HG03064 (cell line): ENCODE data around the gene FIBCD1.

ENCODE experiments used
- ATAC-seq: cut with Tn5 transposase; IDR thresholded peaks from one replicate; pipeline ENCODE4 v1.9.1; 2021; ENCODE audit warnings: low read depth; ENCODE audit not compliant: unreplicated experiment

Gene FIBCD1

DNA sequence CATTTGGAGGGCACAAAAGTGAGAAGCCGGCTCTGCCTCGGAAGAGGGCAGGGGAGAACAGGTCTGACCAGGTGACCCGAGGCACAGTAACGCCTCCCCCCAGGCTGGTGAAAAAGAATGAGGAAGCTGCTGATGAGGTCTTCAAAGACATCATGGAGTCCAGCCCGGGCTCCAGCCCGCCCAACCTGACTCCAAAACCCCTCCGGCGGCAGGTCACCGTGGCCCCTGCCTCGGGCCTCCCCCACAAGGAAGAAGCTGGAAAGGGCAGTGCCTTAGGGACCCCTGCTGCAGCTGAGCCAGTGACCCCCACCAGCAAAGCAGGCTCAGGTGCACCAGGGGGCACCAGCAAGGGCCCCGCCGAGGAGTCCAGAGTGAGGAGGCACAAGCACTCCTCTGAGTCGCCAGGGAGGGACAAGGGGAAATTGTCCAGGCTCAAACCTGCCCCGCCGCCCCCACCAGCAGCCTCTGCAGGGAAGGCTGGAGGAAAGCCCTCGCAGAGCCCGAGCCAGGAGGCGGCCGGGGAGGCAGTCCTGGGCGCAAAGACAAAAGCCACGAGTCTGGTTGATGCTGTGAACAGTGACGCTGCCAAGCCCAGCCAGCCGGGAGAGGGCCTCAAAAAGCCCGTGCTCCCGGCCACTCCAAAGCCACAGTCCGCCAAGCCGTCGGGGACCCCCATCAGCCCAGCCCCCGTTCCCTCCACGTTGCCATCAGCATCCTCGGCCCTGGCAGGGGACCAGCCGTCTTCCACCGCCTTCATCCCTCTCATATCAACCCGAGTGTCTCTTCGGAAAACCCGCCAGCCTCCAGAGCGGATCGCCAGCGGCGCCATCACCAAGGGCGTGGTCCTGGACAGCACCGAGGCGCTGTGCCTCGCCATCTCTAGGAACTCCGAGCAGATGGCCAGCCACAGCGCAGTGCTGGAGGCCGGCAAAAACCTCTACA is 54.2 kb downstream of the FIBCD1 start:
- no peak for ATAC-seq

DNA sequence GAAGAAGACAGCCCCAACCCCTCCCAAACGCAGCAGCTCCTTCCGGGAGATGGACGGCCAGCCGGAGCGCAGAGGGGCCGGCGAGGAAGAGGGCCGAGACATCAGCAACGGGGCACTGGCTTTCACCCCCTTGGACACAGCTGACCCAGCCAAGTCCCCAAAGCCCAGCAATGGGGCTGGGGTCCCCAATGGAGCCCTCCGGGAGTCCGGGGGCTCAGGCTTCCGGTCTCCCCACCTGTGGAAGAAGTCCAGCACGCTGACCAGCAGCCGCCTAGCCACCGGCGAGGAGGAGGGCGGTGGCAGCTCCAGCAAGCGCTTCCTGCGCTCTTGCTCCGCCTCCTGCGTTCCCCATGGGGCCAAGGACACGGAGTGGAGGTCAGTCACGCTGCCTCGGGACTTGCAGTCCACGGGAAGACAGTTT is 54.9 kb downstream of the FIBCD1 start:
- ATAC-seq = no peak

- no peak for ATAC-seq
Observed at GRCh38 chr9:130883479-130883878, 55.6 kb downstream of the FIBCD1 start.

- no peak for ATAC-seq
Observed at GRCh38 chr9:130882696-130883225, 56.3 kb downstream of the FIBCD1 start.

DNA sequence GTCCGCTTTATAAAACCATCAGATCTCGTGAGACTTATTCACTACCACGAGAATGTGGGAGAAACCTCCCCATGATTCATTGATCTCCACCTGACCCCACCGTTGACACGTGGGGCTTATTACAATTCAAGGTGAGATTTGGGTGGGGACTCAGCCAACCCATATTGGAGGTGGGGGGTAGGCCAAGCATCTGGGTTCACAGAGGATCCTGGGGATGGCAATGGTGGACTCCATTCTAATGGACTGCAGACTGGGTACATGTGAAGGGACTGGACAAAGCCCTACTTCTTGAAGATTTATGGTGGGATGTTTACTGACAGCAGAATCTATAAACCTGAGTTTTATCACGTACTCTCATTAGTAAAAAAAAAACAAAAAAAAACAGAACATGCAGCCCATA is 57.5 kb downstream of the FIBCD1 start:
- no peak for ATAC-seq

DNA sequence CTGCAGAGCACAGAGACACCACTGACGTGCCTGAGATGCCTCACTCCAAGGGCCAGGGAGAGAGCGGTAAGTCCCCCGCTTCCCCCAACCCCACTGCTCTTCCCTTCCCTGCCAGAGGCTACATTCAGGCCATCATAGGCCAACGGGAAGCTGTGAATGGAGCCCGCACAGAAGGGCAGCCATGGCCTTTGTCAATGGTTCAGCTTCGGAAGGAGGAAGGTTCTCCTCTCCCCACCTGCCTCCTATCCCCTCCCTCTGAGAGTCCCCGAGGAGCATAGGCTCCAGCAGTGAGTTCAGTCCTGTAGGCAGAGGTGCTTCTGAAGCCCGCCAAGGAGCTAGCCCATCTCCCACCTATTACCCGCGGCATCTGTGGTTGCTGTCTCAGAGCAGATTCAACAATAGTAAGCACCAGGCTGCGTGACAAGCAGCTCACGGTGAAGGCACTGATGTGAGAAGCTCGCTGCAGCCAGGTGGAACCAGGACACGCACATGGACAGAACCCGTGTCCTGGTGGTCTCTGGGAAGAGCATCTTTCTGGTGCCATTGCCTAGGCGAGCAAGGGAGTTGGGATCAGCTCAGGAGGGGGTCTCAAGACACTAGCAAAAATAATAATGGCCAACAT is 58.3 kb downstream of the FIBCD1 start:
- ATAC-seq = no peak

- no peak for ATAC-seq
Observed at GRCh38 chr9:130879863-130880411, 59.1 kb downstream of the FIBCD1 start.

DNA sequence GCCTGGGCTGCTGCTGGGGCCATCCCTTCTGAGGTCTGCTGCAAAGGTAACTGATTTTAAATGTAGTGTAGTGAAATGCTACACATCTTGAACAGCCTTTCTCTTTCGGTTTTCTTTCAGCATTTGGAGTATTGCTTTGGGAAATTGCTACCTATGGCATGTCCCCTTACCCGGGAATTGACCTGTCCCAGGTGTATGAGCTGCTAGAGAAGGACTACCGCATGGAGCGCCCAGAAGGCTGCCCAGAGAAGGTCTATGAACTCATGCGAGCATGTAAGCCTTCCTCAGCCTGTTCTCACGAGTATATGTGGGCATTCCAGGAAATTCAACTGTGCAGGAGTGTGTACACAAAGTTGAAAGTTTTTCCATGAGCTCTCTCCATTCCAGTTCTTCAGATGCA is 60.8 kb downstream of the FIBCD1 start:
- ATAC-seq = no peak

- no peak for ATAC-seq
Observed at GRCh38 chr9:130877300-130877699, 61.7 kb downstream of the FIBCD1 start.

GRCh38 chr9:130874783-130875182 is 64.3 kb downstream of the FIBCD1 start:
- no peak for ATAC-seq

DNA sequence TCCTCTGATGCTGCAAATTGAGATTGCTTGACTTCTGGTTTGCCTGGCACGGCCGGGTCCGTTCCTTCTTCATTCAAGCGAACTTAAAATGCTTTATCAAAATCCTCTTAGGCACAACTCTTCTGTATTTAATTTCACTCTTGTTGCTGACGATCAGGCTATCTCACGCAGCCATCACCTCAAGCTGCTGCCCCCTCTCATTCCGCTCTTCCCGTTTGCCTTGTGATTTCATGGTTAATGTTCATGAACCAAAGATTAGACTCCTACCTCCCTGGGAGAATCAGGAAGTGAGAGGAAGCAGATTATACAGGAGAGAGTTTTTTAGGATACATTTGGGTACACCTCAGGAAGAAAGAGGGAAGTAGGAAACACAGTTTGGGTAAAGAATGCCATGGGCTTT is 65.1 kb downstream of the FIBCD1 start:
- no peak for ATAC-seq

DNA sequence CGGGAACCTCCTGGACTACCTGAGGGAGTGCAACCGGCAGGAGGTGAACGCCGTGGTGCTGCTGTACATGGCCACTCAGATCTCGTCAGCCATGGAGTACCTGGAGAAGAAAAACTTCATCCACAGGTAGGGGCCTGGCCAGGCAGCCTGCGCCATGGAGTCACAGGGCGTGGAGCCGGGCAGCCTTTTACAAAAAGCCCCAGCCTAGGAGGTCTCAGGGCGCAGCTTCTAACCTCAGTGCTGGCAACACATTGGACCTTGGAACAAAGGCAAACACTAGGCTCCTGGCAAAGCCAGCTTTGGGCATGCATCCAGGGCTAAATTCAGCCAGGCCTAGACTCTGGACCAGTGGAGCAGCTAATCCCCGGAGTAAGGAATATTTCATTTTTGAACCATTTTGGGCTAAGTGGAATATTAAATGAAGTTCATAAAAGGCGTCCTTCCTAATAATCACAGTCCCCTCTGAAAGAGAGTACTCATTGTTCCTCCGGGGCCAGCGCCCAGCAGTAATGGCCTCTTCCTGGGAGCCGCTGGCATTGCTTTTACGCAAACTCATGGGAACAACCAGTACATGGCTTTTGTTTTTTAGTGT is 66.0 kb downstream of the FIBCD1 start:
- no peak for ATAC-seq

DNA sequence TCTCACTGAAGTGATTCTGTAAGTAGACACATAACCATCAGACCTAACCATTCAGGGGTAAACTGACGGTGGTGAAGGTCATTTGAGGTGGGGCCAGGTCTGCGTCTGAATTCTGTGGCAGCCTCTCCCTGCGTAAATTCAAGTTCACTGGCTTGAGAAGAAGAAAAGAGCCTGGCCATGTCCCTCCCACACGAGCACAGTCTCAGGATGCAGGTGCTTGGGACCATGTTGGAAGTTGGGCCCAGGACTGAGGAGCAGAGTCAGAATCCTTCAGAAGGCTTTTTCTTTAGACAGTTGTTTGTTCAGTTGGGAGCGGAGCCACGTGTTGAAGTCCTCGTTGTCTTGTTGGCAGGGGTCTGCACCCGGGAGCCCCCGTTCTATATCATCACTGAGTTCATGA is 66.5 kb downstream of the FIBCD1 start:
- no peak for ATAC-seq

GRCh38 chr9:130872093-130872492 is 67.0 kb downstream of the FIBCD1 start:
- ATAC-seq = no peak

DNA sequence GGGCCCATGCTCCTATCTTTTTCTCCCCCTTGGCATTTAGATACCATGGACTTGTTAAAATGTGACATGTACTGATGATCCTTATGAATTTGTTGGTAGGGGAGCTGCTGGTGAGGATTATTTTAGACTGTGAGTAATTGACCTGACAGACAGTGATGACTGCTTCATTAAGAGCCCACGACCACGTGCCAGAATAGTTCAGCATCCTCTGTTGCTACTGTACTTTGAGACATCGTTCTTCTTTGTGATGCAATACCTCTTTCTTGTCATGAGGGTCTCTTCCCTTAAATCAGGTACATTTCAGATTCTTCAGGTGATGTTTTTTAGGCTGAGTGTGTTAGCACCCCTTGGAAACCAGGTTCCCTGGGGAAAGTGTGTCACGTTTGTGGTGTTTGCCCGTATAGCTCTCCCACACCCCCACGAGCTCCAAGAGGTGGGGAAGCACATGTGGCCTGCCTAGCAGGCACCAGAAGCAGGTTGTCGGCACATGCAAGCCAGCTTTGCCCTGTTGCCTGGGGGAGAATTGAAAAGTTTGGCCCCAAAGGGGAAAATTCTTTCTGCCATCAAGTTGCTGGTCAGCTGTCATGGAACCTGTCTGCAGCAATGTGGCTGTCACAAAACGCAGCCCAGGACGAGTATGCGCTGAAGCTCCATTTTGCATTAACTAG is 67.5 kb downstream of the FIBCD1 start:
- no peak for ATAC-seq

- no peak for ATAC-seq
Observed at GRCh38 chr9:130870491-130871381, 68.3 kb downstream of the FIBCD1 start.

- no peak for ATAC-seq
Observed at GRCh38 chr9:130869250-130869649, 69.8 kb downstream of the FIBCD1 start.

DNA sequence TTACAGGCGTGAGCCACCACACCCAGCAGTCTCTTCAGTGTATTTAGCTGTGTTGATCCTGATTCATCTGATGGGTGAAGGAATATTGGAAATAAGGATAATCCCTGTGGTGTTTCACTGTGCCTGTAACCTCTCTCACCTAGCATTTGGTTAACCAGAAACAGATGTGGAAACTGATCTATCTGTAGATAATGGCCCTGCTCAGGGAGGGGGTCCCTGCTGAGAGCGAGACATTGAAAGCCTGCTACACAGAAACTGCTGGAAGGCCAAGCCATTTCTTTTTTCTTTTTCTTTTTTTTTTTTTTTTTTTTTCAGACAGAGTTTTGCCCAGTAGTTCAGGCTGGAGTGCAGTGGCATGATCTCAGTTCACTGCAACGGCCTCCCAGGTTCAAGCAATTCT is 70.8 kb downstream of the FIBCD1 start:
- no peak for ATAC-seq

GRCh38 chr9:130867556-130867955 is 71.5 kb downstream of the FIBCD1 start:
- ATAC-seq = no peak
